ENCODE results near the gene TIMM9.

DNA sequence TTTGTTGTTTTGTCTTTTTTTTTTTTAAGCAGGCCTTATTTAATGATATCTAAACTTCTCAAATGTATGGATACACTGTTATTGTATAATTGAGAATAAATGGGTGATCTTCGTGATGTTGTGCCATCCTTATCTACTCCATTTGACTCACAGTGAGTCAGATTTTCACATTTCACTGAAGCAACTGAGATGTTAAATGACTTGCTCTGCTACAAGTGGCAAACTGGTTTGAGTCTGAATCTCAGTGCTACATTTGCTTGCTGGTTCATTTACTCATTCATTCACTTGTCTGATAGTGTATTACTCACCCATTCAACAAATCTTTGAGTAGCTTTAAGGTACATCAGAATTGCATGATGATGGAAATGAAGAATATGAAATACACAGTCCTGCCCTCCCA lies 2.8 kb upstream of the TIMM9 start:
- TF ChIP-seq POLR2A (IDR thresholded peaks at IDR 0.05), result no peak
- TF ChIP-seq, protein P1, sequence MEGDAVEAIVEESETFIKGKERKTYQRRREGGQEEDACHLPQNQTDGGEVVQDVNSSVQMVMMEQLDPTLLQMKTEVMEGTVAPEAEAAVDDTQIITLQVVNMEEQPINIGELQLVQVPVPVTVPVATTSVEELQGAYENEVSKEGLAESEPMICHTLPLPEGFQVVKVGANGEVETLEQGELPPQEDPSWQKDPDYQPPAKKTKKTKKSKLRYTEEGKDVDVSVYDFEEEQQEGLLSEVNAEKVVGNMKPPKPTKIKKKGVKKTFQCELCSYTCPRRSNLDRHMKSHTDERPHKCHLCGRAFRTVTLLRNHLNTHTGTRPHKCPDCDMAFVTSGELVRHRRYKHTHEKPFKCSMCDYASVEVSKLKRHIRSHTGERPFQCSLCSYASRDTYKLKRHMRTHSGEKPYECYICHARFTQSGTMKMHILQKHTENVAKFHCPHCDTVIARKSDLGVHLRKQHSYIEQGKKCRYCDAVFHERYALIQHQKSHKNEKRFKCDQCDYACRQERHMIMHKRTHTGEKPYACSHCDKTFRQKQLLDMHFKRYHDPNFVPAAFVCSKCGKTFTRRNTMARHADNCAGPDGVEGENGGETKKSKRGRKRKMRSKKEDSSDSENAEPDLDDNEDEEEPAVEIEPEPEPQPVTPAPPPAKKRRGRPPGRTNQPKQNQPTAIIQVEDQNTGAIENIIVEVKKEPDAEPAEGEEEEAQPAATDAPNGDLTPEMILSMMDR (IDR thresholded peaks at IDR 0.05), result no peak
